B cell (primary cell): Measurements from ENCODE around the gene CCDC177. TPM values are rescaled to one million over a fixed set of nuclear protein-coding genes. Genes with fewer than 3 reads are reported as not detected.

ENCODE experiments used
- ATAC-seq: fragments of 200-7000 bp; cut with Tn5 transposase; one replicate; pipeline ENCODE4 v1.10.0; 2021; ENCODE audit warnings: low read depth, mild to moderate bottlenecking, moderate number of reproducible peaks, moderate library complexity
- CTCF ChIA-PET: fragments of 350-600 bp; sonication (Branson Sonifier 250); formaldehyde crosslinking; loops from one replicate; lab custom pipeline; 2021; ENCODE audit warnings: antibody characterized with exemption, inconsistent platforms; lab: Charles Lee
- POLR2A ChIA-PET: fragments of 350-600 bp; sonication (Branson Sonifier 250); formaldehyde crosslinking; loops from one replicate; lab custom pipeline; 2021; ENCODE audit warnings: antibody characterized with exemption; lab: Charles Lee
- DNase-seq: peaks from one replicate; pipeline ENCODE4 v3.0.0; 2013
- H2AFZ ChIP-seq: 2 replicates; pipeline ENCODE4 v1.6.1; 2012; ENCODE audit warnings: mild to moderate bottlenecking, low read depth, low read length; ENCODE audit not compliant: insufficient read depth, poor library complexity, severe bottlenecking
- H3K27ac ChIP-seq, 2 donors: 1 replicate in 1 of 2; 2 replicates in 1 of 2; pipeline ENCODE4 v1.5.1; 2012 to 2013; ENCODE audit warnings: low read length in 2 of 2, mild to moderate bottlenecking in 2 of 2, moderate library complexity in 1 of 2
- H3K27me3 ChIP-seq, 4 experiments: fragments of 200-600 bp in 1 of 4; sonication (generic) in 1 of 4; replicated peaks in 1 of 4; 1 replicate in 2 of 4; 2 replicates in 2 of 4; pipeline versions ENCODE4 v1.6.1 to v1.7.0; 2013 to 2016; ENCODE audit warnings: low read length in 3 of 4, mild to moderate bottlenecking in 2 of 4, mixed read lengths in 1 of 4, moderate library complexity in 1 of 4; ENCODE audit not compliant: insufficient read depth in 4 of 4, control insufficient read depth in 3 of 4; ENCODE audit errors: control extremely low read depth in 1 of 4
- H3K36me3 ChIP-seq, 2 experiments: replicated peaks in 1 of 2; 1 replicate in 1 of 2; 2 replicates in 1 of 2; pipeline versions ENCODE4 v1.6.1 to v1.7.1; 2013; ENCODE audit warnings: low read length in 1 of 2; ENCODE audit not compliant: insufficient read depth in 2 of 2, control insufficient read depth in 1 of 2; ENCODE audit errors: control extremely low read depth in 1 of 2, extremely low read depth in 1 of 2
- H3K4me1 ChIP-seq, 2 donors: fragments of 200-600 bp in 1 of 2; sonication (generic) in 1 of 2; 1 replicate in 1 of 2; 2 replicates in 1 of 2; pipeline versions ENCODE4 v1.5.1 to v1.6.1; 2013 to 2017; ENCODE audit warnings: low read length in 2 of 2; ENCODE audit not compliant: control insufficient read depth in 2 of 2, insufficient read depth in 2 of 2
- H3K4me2 ChIP-seq: replicated peaks from 2 replicates; pipeline ENCODE3; 2012; ENCODE audit warnings: mild to moderate bottlenecking, low read depth, low read length; ENCODE audit not compliant: poor library complexity, severe bottlenecking
- H3K4me3 ChIP-seq, 5 experiments: fragments of 200-600 bp in 1 of 5; sonication (generic) in 1 of 5; 1 replicate in 3 of 5; 2 replicates in 2 of 5; pipeline versions ENCODE4 v1.5.1 to v1.7.0; 2011 to 2016; ENCODE audit warnings: low read length in 4 of 5, mild to moderate bottlenecking in 4 of 5, low read depth in 2 of 5, control low read depth in 1 of 5, moderate library complexity in 1 of 5; ENCODE audit not compliant: insufficient read depth in 1 of 5; ENCODE audit errors: control extremely low read depth in 1 of 5, extremely low read depth in 1 of 5
- H3K79me2 ChIP-seq: fragments of 200-600 bp; sonication (generic); one replicate; pipeline ENCODE4 v1.6.0; 2016; ENCODE audit warnings: low read length; ENCODE audit not compliant: control insufficient read depth, insufficient read depth
- H3K9ac ChIP-seq: fragments of 200-600 bp; sonication (generic); 2 replicates; pipeline ENCODE4 v1.6.1; 2017; ENCODE audit warnings: mild to moderate bottlenecking, low read length, moderate library complexity
- H3K9me3 ChIP-seq, 3 donors: one replicate each; pipeline versions ENCODE4 v1.6.1 to v1.7.1; 2013; ENCODE audit warnings: low read length in 2 of 3; ENCODE audit not compliant: control insufficient read depth in 2 of 3, insufficient read depth in 1 of 3; ENCODE audit errors: control extremely low read depth in 1 of 3
- H4K20me1 ChIP-seq: 2 replicates; pipeline ENCODE4 v1.6.0; 2012; ENCODE audit warnings: mild to moderate bottlenecking, low read length; ENCODE audit not compliant: insufficient read depth, control insufficient read depth, poor library complexity, severe bottlenecking
- H3K27ac Mint-ChIP-seq: one replicate; pipeline ENCODE4 v1.8.0; 2021; ENCODE audit warnings: mixed read lengths
- H3K27me3 Mint-ChIP-seq: one replicate; pipeline ENCODE4 v1.8.0; 2021; ENCODE audit warnings: mixed read lengths
- H3K4me1 Mint-ChIP-seq: one replicate; pipeline ENCODE4 v1.8.0; 2021; ENCODE audit warnings: mixed read lengths
- H3K4me3 Mint-ChIP-seq: one replicate; pipeline ENCODE4 v1.8.0; 2021; ENCODE audit warnings: mixed read lengths
- H3K9me3 Mint-ChIP-seq: one replicate; pipeline ENCODE4 v1.8.0; 2022; ENCODE audit warnings: mixed read lengths; ENCODE audit not compliant: insufficient read depth
- EZH2 ChIP-seq: IDR thresholded peaks from 2 replicates; pipeline ENCODE4 v1.6.1; 2012; ENCODE audit warnings: borderline replicate concordance, low read depth, mild to moderate bottlenecking, moderate library complexity, low read length; ENCODE audit not compliant: insufficient read depth, poor library complexity, severe bottlenecking
- WGBS: methylation state at CpG from one replicate; pipeline ENCODE4 v1.1.5; 2013; ENCODE audit warnings: missing lambda C conversion rate; ENCODE audit not compliant: insufficient coverage; 5-methylcytosine and 5-hydroxymethylcytosine counted together
- intact Hi-C: fragments of 100-400 bp; cut with micrococcal nuclease; formaldehyde crosslinking; loops from one replicate; pipeline ENCODE4 v1.10.0; 2022
- polyA plus RNA-seq: library from polyadenylated mRNA; depleted of rRNA; stranded (reverse); fragments of >200 nt; gene quantifications from 2 replicates; pipeline ENCODE4 v1.2.3, GENCODE V29; 2012
- total RNA-seq, 2 donors: library from RNA; stranded (reverse); fragments of 120-200 nt in 1 of 2; gene quantifications; 1 replicate in 1 of 2; 2 replicates in 1 of 2; pipeline versions ENCODE4 v1.2.3 to v1.2.4, GENCODE V29; 2013 to 2022
- TF ChIP-seq, protein P1 (sequence below): fragments of 200-600 bp; IDR thresholded peaks from one replicate; pipeline ENCODE4 v1.8.0; 2022; ENCODE audit warnings: antibody characterized with exemption, mild to moderate bottlenecking

CCDC177 gene
- total and polyA plus RNA-seq, 2 donors (not counting 1 experiment from before 2014, with no cell fraction given): not detected

GRCh38 chr14:69615496-69616407 lies 41.1 kb upstream of the CCDC177 start:
- DNase-seq: peak; percentile 87
- Histone ChIP-seq H3K27ac (peak overlapping the region; percentile 80 to 92), H3K9ac (peak overlapping the region; percentile 43), H3K4me1 (peaks cover 85 to 88% of the 10 kb centered on the region in 2 donors), H3K27me3 (no peaks in the 10 kb centered on the region), H3K9me3 (no peaks in the 10 kb centered on the region), H3K4me3 (peak overlapping the region; percentile 10 to 41 (median 28)), H4K20me1 (peaks cover 68% of the 10 kb centered on the region), H3K79me2 (peaks cover 67% of the 10 kb centered on the region), H3K36me3 (no peaks in the 10 kb centered on the region), H2AFZ (no peak overlapping the region), H3K4me2 (peak overlapping the region; percentile 88)
- ATAC-seq: peak; percentile 49
- 0% methylated on average over 7 of the region's 9 CpGs for WGBS
- TF ChIP-seq EZH2: no peak
- TF ChIP-seq, protein P1, sequence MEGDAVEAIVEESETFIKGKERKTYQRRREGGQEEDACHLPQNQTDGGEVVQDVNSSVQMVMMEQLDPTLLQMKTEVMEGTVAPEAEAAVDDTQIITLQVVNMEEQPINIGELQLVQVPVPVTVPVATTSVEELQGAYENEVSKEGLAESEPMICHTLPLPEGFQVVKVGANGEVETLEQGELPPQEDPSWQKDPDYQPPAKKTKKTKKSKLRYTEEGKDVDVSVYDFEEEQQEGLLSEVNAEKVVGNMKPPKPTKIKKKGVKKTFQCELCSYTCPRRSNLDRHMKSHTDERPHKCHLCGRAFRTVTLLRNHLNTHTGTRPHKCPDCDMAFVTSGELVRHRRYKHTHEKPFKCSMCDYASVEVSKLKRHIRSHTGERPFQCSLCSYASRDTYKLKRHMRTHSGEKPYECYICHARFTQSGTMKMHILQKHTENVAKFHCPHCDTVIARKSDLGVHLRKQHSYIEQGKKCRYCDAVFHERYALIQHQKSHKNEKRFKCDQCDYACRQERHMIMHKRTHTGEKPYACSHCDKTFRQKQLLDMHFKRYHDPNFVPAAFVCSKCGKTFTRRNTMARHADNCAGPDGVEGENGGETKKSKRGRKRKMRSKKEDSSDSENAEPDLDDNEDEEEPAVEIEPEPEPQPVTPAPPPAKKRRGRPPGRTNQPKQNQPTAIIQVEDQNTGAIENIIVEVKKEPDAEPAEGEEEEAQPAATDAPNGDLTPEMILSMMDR: peak; percentile 22
- ChIA-PET CTCF (interaction anchor here (0.6 to 3.1 kb wide), 10 partner anchors 9 to 151 kb away, joined by 3 to 17 read pairs (median 3); partner anchors contain the start of gene SRSF5), POLR2A (interaction anchor here (0.6 to 2.0 kb wide), 5 partner anchors 9 to 151 kb away, joined by 3 to 7 read pairs (median 4); partner anchors contain the start of gene SRSF5)
- Mint-ChIP-seq H3K27me3 (no peaks in the 10 kb centered on the region), H3K4me1 (peaks cover 85% of the 10 kb centered on the region), H3K9me3 (no peaks in the 10 kb centered on the region), H3K27ac (peak overlapping the region; percentile 98), H3K4me3 (peak overlapping the region; percentile 98)
- intact Hi-C loops: loop anchor here (1.0 to 5.0 kb wide), 4 partner anchors 57 to 1918 kb away; partner anchors contain the start of genes RDH11 and SRSF5
